Stimulated activated CD8-positive, alpha-beta memory T cell treated with anti-CD3 and anti-CD28 coated beads, Interleukin-15, amount 100 ng/mL, for 4 hours (primary cell): ENCODE results near the gene TET2.

Source experiments
- DNase-seq, 2 donors: peaks; one replicate each; pipeline ENCODE4 v3.0.0-alpha.2; 2020; ENCODE audit warnings: low read depth in 2 of 2

TET2 gene

GRCh38 chr4:105146276-105147015 lies at the start of gene TET2:
Gene TET2 (plus strand): TSS chr4:105146876. CDS start chr4:105233943, 87,067 bp downstream.
- peak; percentile 63 to 71 for DNase-seq

GRCh38 chr4:105102016-105102415 lies 44.7 kb upstream of the TET2 start:
- DNase-seq: no peak

GRCh38 chr4:105106426-105106825 lies 40.2 kb upstream of the TET2 start:
- DNase-seq: no peak

GRCh38 chr4:105107095-105107856 lies 39.4 kb upstream of the TET2 start:
- no peak for DNase-seq

- DNase-seq: no peak
These were observed 37.7 kb upstream of the TET2 start for GRCh38 chr4:105108971-105109370.

- DNase-seq: no peak
These were observed 34.4 kb upstream of the TET2 start for GRCh38 chr4:105112274-105112673.

GRCh38 chr4:105113800-105114199 lies 32.9 kb upstream of the TET2 start:
- DNase-seq: no peak

GRCh38 chr4:105116616-105117319 lies 29.9 kb upstream of the TET2 start:
- DNase-seq: no peak

GRCh38 chr4:105119356-105119755 lies 27.3 kb upstream of the TET2 start:
- no peak for DNase-seq

- DNase-seq: no peak
These were observed 26.1 kb upstream of the TET2 start for GRCh38 chr4:105120626-105121025.

GRCh38 chr4:105122350-105122749 lies 24.3 kb upstream of the TET2 start:
- no peak for DNase-seq

GRCh38 chr4:105126311-105127169 lies 20.1 kb upstream of the TET2 start:
- DNase-seq: no peak

- DNase-seq: no peak
These were observed 19.6 kb upstream of the TET2 start for GRCh38 chr4:105127170-105127445.

GRCh38 chr4:105128208-105128607 lies 18.5 kb upstream of the TET2 start:
- no peak for DNase-seq

GRCh38 chr4:105129286-105130040 lies 17.2 kb upstream of the TET2 start:
- DNase-seq: no peak

- DNase-seq: no peak
These were observed 15.7 kb upstream of the TET2 start for GRCh38 chr4:105130945-105131344.

- DNase-seq: no peak
These were observed 12.7 kb upstream of the TET2 start for GRCh38 chr4:105133976-105134375.

GRCh38 chr4:105135785-105136184 lies 10.9 kb upstream of the TET2 start:
- DNase-seq: no peak

- no peak for DNase-seq
These were observed 9.4 kb upstream of the TET2 start for GRCh38 chr4:105137121-105137875.

- no peak for DNase-seq
These were observed 7.0 kb upstream of the TET2 start for GRCh38 chr4:105139646-105140045.
